DMS153 (cell line): ENCODE data around the gene BECN2.
"Not testable (repeated sequence)": the region's sequence is repeated elsewhere in the genome, so short reads cannot be mapped to it uniquely, and the experiment has no call there.

ENCODE experiments used
- DNase-seq: peaks from one replicate; lab custom pipeline; 2025; lab: John Stamatoyannopoulos, UW

BECN2 gene

DNA sequence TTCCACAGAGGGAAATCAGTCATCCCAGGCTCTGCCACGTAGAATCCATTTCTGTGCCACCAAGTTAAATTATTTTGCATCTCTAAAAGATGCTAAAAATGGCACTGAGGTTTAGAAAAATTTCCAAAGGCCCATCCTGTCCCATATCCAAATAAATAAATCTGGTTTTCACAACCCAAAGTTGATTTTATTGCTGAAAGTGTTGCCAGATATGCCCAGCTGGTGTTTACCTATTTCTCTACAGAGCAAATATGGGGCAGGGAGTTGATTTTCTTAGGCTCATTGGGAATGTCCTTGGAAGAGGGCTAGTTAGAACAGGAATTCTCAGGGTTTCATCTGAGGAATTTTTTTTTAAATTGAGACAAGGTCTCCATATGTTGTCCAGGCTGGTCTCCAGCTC lies 22.4 kb downstream of the BECN2 start:
- DNase-seq, result no peak

DNA sequence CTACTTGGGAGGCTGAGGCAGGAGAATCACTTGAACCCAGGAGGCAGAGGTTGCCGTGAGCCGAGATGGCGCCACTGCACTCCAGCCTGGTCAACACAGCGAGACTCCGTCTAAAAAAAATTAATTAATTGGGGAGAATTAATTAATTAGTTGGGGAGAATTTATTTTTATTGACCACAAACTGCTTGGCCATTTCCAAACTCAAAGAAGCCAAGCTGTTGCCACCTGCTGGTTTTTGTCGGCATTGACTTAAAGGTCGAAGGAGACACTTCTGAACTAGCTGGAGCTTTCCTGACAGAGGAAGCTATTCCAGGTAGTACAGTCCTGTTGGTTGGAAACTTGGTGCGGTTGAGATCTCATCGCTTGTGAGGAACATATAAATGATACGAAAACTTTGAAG lies 28.2 kb downstream of the BECN2 start:
- DNase-seq, result peak; percentile 28

DNA sequence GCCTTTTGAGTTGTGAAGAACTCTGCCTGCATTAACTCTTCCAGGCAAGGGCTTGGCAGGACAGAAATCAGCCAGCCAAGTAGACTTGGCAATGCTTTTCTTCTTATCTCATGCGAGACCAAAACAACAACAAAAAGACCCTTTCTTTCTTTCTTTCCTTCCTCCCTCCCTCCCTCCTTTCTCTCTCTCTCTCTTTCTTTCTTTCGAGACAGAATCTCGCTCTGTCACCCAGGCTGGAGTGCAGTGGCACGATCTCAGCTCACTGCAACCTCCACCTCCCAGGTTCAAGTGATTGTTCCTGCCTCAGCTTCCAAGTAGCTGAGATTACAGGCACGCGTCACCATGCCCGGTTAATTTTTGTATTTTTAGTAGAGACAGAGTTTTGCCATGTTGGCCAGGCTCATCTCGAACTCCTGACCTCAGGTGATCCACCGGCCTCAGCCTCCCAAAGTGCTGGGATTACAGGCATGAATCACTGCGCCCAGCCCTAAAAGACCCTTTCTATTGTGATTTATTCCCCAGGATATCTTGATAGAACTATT lies 30.9 kb downstream of the BECN2 start:
- not testable (repeated sequence) for DNase-seq

DNA sequence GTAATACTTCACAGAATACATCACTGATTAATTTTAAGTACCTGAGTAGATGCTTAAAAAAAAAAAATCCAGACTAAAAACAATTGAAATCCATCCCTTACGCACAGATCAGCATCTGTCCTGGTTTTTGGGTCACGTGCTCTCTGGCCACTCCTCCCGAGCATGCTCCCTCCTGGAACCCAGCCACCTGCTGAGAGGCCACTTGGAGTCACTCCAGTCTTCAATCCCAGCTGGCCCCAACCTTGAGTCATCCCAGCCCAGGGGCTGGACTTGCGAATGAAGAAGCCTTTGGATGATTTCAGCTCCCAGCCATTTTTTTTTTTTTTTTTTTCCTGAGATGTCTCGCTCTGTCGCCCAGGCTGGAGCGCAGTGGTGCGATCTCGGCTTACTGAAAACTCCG lies 32.5 kb downstream of the BECN2 start:
- DNase-seq, result no peak

DNA sequence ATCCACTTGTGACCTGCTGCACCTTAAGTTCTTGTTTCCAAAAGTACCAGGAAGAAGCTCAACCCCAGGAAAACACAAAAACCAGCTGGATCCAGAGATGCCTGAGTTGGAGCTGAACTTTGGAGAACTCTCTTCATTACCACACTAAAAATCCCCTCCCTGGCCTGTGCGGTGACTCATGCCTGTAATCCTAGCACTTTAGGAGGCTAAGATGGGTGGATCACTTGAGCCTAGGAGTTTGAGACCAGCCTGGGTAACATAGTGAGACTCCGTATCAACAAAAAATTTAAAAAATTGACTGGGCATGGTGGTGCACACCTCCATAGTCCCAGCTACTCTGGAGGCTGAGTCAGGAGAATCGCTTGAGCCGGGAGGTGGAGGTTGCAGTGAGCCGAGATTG lies 35.2 kb downstream of the BECN2 start:
- no peak for DNase-seq

DNA sequence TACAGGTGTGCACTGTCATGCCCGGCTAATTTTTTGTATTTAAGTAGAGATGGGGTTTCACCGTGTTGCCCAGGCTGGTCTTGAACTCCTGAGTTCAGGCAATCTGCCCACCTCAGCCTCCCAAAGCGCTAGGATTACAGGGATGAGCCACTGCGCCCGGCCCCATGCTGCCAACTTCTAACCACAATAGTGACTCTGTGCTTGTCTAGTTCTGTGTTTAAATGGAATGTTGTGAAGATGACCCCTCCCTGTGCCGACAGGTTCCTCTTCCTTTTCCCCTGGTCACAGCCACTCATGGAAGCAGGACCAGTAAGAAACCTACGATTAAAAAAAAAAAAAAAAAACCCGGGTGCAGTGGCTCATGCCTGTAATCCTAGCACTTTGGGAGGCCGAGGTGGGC lies 36.6 kb downstream of the BECN2 start:
- DNase-seq, result no peak

DNA sequence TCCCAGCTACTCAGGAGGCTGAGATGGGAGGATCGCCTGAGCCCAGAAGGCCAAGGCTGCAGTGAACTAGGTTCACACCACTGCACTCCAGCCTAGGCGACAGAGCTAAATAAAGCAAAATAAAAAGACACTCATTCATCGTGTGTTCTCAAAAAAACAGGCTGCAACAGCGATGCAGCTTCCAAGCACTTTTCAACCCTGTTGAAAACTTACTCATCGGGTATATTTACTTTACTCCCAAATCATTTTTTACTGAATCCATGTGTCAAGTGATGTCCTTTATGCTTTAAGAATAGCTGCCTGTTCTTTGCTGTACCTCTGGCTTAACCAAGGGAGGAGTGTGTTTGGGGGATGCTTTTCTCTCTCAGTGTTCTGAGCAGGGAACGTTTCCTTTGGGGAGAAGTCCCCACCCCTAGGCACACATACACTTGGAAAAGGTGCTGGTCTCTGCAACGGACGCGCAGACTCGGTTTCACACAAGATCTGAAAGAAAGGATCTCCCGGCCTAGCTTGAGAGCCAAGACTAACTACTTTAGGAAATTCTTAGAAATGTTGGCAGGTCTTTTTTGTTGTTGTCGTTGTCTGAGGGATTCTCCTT lies 39.9 kb downstream of the BECN2 start:
- no peak for DNase-seq

DNA sequence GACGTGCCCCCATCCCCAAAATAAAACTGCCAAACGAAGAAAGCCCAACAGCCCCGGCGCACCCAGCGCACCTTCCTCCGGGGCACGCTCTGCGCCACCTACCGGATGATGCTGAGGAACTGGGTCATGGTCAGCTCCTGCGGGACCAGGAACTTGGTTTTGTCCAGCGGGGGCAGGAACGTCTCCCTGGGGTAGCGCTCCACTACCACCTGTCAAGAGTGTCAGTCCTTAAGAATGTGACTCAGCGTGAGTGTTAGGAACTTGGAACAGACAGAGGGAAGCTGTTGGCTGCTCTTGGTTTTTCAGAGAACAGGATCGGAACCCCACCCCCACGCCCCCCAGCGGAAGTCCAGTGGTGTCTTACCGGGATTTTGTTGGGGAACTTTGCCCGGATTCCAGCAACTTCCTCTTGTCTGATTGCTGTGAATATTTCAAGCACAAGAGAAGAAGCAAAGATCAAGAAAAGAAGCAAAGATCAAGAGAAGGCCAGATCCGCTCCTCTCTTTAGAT lies 40.9 kb downstream of the BECN2 start:
- DNase-seq, result no peak

DNA sequence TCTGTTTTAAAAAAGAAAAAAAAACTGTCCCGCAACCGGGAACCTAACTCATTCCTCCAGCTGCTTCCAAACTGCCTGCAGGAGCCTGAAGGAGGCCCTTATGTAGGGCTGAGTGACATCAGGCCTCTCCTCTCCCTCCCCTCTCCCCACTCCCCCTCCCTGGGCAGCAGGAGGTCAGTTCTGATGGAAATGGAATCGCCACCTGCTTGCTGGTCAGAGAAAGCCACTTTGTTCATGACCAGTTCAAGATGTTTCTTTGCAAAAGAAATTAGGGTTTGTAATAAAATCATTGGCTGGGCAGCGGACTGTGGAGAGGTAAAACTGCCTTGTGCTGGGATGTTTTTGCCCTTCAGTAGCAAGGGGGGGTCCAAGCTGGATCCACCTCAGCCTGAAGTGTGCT lies 41.5 kb downstream of the BECN2 start, which contains the start of gene MAP1LC3C:
Gene MAP1LC3C (minus strand): TSS at position 73 of the 400 bp plus-strand sequence. CDS start 90 bp downstream, outside the sequence.
- DNase-seq, result no peak

DNA sequence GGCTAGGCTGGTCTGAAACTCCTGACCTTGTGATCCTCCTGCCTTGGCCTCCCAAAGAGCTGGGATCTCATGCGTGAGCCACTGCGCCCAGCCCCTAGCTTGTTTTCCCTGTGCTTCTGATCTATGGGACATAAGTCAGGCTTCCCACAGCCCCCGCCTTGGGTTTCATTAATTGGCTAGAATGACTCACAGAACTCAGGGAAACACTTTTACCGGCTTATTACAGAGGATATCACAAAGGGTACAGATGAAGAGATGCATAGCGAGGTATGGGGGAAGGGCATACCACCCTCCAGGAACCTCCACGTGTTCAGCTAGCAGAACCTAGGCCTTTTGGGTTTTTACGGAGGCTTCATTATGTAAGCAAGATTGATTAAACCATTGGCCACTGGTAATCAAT lies 42.9 kb downstream of the BECN2 start:
- DNase-seq, result no peak

DNA sequence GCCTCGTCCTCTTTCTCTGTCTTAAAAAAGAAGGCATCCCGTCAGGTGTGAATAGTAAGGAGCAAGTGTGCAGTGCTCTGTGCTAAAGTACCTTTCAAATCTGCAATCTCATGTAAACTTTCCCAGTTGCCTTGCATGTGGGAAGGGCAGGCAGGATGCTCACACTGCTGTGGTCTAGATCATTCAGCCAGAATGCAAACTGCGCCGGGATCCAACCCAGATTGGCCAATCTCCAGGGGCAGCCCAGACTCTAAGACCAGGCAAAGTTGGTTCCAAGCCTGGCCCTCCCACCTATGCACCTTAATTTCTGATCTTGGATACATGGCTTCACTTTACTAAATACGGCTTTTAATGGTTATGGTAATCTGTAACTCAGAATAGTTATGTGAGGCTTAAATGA lies 44.5 kb downstream of the BECN2 start:
- no peak for DNase-seq

DNA sequence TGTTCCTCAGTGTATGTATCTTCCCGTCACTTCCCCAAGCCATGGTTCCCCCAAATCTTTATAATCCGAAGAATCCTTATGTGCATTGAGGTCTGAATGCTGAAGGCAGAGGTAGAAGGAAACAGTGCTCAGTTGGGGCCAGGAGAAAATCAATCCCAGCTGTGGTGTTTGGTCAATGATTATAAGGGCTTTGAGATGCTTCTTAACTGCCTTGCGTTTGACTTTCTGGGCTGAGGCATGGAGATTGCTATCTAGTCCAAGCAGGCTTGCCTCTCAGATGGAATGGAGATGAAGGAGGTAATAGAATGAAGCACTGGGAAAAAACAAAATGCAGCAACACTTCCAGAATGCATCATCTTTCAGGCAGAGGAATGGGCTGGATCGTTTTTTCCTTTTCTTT lies 44.9 kb downstream of the BECN2 start:
- DNase-seq, result no peak

DNA sequence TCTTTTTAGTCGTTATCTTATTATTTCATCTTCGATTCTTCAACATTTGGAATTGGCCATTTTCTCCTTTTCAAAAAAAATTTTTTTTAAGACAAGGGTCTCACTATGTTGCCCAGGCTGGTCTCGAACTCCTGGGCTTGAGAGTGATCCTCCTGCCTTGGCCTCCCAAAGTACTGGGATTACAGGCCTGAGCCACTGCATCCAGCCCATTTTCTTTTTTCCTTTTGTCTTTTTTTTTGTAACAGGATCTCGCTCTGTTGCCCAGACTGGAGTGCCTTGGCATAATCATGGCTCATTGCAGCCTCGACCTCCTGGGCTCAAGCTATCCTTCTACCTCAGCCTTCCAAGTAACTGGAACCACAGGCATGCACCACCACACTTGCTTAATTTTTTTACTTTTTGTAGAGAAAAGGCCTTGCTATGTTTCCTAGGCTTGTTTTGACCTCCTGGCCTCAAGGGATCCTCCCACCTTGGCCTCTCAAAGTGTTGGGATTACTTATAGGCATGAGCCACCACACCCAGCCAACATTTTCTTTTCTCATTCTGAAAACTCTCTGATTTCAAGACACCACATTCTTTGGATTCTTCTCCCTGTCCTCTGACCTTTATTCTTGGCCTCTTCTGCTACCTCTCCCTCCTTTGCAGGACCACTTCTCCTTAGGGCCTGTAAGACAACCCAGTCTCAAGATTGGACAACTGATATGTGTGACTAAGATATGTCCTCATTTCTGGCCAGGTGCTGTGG lies 47.4 kb downstream of the BECN2 start:
- DNase-seq, result no peak

DNA sequence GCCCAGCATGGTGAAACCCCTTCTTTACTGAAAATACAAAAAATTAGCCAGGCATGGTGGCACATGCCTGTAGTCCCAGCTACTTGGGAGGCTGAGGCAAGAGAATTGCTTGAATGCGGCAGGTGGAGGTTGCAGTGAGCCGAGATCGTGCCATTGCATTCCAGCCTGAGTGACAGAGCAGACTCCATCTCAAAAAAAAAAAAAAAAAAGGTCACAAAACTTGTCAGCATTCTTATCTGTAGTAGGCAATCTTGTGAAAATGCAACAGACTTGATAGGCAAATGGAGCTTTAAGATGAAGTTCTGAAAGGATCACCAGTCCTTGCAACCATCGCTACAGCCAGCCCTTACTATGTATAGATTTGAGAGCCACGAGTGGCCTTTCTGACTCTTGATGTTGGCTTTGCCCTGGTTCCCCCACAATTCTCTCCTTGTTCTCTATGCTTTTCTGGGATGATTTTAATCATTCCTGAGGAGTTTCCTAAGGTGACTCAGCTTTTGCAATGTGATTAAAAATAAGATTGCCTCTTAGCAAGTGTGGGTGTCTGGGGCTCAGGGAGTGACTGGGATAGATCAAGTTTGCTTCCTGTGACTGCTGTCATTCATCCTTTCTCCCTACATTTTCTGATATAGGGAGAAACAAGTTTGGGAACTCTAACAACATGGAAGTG lies 48.4 kb downstream of the BECN2 start:
- no peak for DNase-seq

DNA sequence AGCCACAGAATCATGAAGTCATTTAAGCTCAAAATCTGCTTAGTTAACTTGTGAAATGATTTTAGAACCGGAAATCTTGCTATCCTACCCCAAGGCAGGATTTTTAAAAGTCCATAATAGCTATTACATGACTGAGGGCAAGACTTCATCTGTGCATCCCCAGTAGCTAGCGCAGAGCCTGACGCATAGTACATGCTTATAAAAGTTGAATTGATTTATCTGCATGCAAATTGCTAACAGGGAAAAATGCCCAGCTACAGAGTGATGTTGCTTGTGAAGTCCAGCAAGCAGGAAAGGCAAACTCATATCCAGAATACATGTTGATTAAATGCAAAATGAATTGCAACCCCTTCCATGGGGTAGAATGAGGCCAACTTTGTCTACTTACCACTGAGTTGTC lies 49.4 kb downstream of the BECN2 start:
- no peak for DNase-seq
